HEK293 (cell line): ENCODE measurements around the gene SH3TC1.

Experiments used
- KLF16 ChIP-seq: fragments of 450-650 bp; formaldehyde crosslinking; IDR thresholded peaks from 2 replicates; pipeline ENCODE4 v1.5.1; 2017; ENCODE audit warnings: missing biosample characterization, missing genetic modification characterization
- ZFP69B ChIP-seq: fragments of 450-650 bp; formaldehyde crosslinking; IDR thresholded peaks from 2 replicates; pipeline ENCODE4 v1.5.1; 2016; ENCODE audit warnings: missing biosample characterization, missing genetic modification characterization
- ZNF10 ChIP-seq: fragments of 450-650 bp; formaldehyde crosslinking; IDR thresholded peaks from 2 replicates; pipeline ENCODE4 v1.5.1; 2017; ENCODE audit warnings: missing biosample characterization, missing genetic modification characterization
- ZNF140 ChIP-seq: fragments of 450-650 bp; formaldehyde crosslinking; IDR thresholded peaks from 2 replicates; pipeline ENCODE4 v1.5.1; 2016; ENCODE audit warnings: missing biosample characterization, missing genetic modification characterization
- ZNF248 ChIP-seq: fragments of 450-650 bp; formaldehyde crosslinking; IDR thresholded peaks from 2 replicates; pipeline ENCODE4 v1.5.1; 2017; ENCODE audit warnings: missing biosample characterization, missing genetic modification characterization
- ZNF394 ChIP-seq: fragments of 450-650 bp; formaldehyde crosslinking; IDR thresholded peaks from 2 replicates; pipeline ENCODE4 v1.5.1; 2016; ENCODE audit warnings: missing biosample characterization, missing genetic modification characterization, mild to moderate bottlenecking, moderate library complexity, borderline replicate concordance
- ZNF48 ChIP-seq: fragments of 450-650 bp; formaldehyde crosslinking; IDR thresholded peaks from 2 replicates; pipeline ENCODE4 v1.5.1; 2016; ENCODE audit warnings: missing biosample characterization, missing genetic modification characterization
- ZNF658 ChIP-seq: fragments of 450-650 bp; formaldehyde crosslinking; IDR thresholded peaks from 2 replicates; pipeline ENCODE4; 2016; ENCODE audit warnings: missing biosample characterization, missing genetic modification characterization
- TF ChIP-seq, protein P1 (sequence below): fragments of 450-650 bp; formaldehyde crosslinking; IDR thresholded peaks from 2 replicates; pipeline ENCODE4 v1.5.1; 2016; ENCODE audit warnings: missing biosample characterization, missing genetic modification characterization
- TF ChIP-seq, protein P2 (sequence below): fragments of 450-650 bp; formaldehyde crosslinking; IDR thresholded peaks from 2 replicates; pipeline ENCODE4 v1.5.1; 2016; ENCODE audit warnings: missing biosample characterization, missing genetic modification characterization
- TF ChIP-seq, protein P3 (sequence below): fragments of 450-650 bp; formaldehyde crosslinking; IDR thresholded peaks from 2 replicates; pipeline ENCODE4 v1.5.1; 2016; ENCODE audit warnings: missing biosample characterization, missing genetic modification characterization

DNA sequence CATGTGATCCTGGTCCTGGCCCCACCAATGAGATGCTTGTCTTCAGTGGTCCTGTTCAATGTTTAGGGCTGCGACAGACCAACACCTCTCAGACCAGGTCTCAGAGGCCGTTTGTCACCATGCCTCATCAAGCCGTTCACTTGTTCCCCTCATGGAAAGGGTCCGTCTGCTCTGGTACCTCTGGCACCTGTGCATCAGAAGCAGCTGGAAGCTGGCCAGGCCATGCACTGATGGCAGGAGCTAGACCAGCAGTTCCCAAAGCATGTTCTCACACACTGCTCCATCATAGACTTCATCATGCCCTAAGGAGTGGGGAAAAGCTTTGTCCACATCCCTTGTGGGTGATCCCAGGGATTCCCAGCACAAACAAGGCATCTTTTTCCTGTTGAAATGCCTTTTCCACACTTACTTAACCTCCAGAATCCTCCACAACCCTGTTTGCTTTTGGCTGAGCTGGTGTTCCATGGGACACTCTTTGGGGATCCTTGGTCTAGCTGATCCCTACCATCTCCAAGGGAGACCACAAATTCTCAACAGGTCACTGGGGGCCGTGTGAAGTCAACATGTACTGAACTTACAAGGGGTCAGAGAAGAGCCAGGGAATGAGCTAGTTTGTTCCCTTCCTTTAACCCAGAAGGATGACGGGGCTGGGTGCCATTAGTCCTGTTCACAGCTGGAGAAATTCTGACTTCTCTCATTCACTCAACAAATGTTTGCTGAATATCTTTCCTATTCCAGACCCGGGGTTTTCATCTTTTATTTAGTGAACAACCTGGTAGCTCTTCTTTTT, 21.8 kb downstream of the SH3TC1 start:
- TF ChIP-seq, protein P1, sequence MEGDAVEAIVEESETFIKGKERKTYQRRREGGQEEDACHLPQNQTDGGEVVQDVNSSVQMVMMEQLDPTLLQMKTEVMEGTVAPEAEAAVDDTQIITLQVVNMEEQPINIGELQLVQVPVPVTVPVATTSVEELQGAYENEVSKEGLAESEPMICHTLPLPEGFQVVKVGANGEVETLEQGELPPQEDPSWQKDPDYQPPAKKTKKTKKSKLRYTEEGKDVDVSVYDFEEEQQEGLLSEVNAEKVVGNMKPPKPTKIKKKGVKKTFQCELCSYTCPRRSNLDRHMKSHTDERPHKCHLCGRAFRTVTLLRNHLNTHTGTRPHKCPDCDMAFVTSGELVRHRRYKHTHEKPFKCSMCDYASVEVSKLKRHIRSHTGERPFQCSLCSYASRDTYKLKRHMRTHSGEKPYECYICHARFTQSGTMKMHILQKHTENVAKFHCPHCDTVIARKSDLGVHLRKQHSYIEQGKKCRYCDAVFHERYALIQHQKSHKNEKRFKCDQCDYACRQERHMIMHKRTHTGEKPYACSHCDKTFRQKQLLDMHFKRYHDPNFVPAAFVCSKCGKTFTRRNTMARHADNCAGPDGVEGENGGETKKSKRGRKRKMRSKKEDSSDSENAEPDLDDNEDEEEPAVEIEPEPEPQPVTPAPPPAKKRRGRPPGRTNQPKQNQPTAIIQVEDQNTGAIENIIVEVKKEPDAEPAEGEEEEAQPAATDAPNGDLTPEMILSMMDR (tag by site-specific recombination) = no peak
- no peak for TF ChIP-seq ZNF658 (tag by site-specific recombination)
- TF ChIP-seq KLF16 = no peak
- no peak for TF ChIP-seq ZNF140 (tag by site-specific recombination)
- no peak for TF ChIP-seq ZNF48 (tag by site-specific recombination)
- TF ChIP-seq ZFP69B (tag by site-specific recombination) = no peak
- TF ChIP-seq, protein P2, sequence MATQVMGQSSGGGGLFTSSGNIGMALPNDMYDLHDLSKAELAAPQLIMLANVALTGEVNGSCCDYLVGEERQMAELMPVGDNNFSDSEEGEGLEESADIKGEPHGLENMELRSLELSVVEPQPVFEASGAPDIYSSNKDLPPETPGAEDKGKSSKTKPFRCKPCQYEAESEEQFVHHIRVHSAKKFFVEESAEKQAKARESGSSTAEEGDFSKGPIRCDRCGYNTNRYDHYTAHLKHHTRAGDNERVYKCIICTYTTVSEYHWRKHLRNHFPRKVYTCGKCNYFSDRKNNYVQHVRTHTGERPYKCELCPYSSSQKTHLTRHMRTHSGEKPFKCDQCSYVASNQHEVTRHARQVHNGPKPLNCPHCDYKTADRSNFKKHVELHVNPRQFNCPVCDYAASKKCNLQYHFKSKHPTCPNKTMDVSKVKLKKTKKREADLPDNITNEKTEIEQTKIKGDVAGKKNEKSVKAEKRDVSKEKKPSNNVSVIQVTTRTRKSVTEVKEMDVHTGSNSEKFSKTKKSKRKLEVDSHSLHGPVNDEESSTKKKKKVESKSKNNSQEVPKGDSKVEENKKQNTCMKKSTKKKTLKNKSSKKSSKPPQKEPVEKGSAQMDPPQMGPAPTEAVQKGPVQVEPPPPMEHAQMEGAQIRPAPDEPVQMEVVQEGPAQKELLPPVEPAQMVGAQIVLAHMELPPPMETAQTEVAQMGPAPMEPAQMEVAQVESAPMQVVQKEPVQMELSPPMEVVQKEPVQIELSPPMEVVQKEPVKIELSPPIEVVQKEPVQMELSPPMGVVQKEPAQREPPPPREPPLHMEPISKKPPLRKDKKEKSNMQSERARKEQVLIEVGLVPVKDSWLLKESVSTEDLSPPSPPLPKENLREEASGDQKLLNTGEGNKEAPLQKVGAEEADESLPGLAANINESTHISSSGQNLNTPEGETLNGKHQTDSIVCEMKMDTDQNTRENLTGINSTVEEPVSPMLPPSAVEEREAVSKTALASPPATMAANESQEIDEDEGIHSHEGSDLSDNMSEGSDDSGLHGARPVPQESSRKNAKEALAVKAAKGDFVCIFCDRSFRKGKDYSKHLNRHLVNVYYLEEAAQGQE (tag by site-specific recombination) = no peak
- TF ChIP-seq, protein P3, sequence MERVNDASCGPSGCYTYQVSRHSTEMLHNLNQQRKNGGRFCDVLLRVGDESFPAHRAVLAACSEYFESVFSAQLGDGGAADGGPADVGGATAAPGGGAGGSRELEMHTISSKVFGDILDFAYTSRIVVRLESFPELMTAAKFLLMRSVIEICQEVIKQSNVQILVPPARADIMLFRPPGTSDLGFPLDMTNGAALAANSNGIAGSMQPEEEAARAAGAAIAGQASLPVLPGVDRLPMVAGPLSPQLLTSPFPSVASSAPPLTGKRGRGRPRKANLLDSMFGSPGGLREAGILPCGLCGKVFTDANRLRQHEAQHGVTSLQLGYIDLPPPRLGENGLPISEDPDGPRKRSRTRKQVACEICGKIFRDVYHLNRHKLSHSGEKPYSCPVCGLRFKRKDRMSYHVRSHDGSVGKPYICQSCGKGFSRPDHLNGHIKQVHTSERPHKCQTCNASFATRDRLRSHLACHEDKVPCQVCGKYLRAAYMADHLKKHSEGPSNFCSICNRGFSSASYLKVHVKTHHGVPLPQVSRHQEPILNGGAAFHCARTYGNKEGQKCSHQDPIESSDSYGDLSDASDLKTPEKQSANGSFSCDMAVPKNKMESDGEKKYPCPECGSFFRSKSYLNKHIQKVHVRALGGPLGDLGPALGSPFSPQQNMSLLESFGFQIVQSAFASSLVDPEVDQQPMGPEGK (tag by site-specific recombination) = no peak
- TF ChIP-seq ZNF10 (tag by site-specific recombination) = no peak
- no peak for TF ChIP-seq ZNF394
- no peak for TF ChIP-seq ZNF248 (tag by site-specific recombination)
